CD4-positive, alpha-beta T cell treated with Interleukin-17A for 1 hour (primary cell): ENCODE data around the gene FNDC3B.

Experiments used
- DNase-seq: peaks from one replicate; pipeline ENCODE4 v3.0.0-alpha.2; 2020

Gene FNDC3B

GRCh38 chr3:172155897-172156585, 116.7 kb downstream of the FNDC3B start:
- no peak for DNase-seq

DNA sequence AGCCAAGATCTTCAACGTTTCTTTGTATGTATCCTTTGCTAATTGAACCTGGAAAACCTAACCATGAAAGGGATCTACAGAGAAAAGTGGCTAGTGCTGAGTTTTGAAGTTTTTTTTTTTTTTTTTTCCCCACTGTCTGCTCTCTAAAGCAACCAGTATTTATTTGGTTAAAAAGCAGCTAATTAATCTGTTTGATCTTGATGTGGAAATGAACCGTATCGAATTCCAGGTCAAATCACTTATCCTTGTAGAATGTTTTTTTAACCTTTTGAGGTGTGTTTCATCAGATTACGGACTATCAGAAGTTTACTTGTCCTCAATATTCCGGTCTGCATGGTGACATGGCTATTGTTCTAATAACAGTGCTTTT, 117.2 kb downstream of the FNDC3B start:
- no peak for DNase-seq

DNA sequence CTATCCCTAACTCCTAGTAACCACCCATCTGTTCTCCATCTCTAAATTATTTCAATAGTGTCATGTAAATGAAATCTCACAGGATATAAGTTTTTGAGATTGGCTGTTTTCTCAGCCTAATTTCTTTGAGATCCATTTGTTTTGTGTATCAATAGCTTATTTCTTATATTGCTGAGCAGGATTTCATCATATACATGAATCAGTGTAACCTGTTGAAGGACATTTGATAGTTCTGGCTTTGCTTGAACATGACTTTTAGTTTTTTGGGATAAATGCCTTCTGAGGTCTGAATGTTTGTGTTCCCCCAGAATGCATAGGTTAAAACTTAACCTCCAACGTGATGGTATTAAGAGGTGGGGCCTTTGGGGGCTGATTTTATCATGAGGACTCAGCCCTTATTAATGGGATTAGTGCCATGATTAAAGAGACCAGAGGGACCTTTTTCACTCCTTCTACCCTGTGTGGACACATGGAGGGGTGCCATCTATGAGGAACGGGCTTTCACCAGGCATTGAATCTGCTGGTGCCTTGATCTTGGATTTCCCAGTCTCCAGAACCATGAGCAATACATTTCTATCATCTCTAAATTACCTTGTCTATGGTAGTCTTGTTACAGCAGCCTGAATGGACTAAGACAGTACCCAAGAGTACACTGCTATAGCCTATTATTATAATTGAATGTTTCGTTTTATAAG, 118.3 kb downstream of the FNDC3B start:
- DNase-seq: no peak

GRCh38 chr3:172158741-172159140, 119.4 kb downstream of the FNDC3B start:
- no peak for DNase-seq

DNA sequence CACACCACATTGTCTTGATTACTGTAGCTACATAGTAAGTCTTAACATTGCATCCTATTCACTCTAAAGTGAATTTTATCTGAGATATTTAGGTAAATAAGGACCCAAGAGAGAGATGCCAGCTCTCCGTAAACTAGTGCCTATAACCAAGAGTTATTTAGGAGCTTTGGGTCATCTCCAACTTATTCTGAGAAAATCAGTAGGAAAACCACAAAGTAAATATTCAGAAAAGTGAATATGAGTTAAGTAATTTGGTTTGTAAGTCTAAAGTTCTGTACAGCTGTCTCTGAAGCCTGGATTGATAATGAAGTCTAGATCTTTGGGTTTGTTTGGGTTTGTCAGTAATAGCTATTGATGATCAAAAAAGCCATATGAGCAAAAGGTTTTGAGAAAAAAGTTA, 120.0 kb downstream of the FNDC3B start:
- no peak for DNase-seq

- DNase-seq: no peak
These were observed 120.7 kb downstream of the FNDC3B start for GRCh38 chr3:172159962-172160538.

GRCh38 chr3:172161133-172161789, 121.9 kb downstream of the FNDC3B start:
- no peak for DNase-seq

DNA sequence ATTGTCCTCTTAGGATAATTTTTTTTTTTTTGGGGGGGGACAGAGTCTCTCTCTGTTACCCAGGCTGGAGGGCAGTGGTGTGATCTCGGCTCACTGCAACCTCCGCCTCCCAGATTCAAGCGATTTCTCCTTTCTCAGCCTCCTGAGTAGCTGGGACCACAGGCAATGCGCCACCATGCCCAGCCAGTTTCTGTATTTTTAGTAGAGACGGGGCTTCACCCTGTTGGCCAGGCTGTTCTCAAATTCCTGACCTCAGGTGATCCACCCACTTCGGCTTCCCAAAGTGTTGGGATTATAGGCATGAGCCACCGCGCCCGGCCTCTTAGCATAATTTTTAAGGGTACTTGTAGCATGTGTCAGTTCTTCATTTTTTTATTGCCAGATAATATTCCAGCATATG, 122.6 kb downstream of the FNDC3B start:
- no peak for DNase-seq

DNA sequence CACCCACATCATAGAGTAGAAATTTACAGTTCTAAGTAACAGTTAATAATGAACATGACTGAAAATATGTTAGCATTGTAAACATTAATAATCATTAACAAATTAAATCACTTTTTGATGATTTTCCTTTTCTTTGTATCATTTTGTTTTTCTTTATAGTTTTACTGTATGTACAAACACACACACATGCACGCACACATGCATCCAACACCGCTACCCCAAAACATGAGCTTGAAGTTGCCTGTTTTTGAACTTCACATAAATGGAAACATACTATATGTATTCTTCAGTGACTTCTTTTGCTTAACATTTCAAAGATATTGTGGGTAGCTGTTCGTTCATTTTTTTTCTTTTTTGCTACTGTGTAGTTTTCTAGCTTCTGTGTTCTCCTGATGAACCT, 123.9 kb downstream of the FNDC3B start:
- no peak for DNase-seq

- no peak for DNase-seq
These were observed 125.4 kb downstream of the FNDC3B start for GRCh38 chr3:172164620-172165362.

DNA sequence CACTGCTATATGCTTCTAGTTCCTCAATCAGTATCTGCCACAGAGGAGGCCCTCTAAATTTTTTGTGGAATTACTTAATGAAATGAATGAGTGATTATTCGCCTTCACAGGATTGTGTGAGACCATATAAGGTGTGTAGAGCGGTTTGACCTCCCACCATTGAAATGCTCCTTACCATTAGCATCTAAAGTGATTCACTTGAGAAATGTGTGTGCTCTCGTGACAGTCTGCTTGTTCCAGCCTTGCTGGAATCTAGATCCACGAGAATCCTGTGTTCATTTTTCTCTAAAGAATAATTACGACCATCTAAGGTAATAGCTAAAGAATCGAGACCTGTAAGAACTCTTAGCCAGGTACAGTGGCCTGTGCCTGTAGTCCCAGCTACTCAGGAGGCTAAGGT, 126.9 kb downstream of the FNDC3B start:
- no peak for DNase-seq

DNA sequence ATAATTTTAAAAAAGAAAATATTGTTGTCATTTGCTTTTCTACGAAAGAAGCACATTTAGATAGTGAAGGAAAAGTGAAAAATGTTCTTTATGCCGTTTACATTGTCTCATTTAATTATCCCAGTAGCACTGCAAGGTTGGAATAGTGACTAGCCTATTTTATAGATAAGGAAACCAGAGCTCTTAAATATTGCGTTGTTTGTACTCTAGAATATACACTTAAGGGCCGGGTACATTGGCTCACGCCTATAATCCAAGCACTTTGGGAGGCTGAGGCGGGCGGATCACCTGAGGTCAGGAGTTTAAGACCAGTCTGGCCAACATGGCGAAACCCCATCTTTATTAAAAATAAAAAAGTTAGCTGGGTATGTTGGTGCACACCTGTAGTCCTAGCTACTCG, 127.5 kb downstream of the FNDC3B start:
- no peak for DNase-seq

DNA sequence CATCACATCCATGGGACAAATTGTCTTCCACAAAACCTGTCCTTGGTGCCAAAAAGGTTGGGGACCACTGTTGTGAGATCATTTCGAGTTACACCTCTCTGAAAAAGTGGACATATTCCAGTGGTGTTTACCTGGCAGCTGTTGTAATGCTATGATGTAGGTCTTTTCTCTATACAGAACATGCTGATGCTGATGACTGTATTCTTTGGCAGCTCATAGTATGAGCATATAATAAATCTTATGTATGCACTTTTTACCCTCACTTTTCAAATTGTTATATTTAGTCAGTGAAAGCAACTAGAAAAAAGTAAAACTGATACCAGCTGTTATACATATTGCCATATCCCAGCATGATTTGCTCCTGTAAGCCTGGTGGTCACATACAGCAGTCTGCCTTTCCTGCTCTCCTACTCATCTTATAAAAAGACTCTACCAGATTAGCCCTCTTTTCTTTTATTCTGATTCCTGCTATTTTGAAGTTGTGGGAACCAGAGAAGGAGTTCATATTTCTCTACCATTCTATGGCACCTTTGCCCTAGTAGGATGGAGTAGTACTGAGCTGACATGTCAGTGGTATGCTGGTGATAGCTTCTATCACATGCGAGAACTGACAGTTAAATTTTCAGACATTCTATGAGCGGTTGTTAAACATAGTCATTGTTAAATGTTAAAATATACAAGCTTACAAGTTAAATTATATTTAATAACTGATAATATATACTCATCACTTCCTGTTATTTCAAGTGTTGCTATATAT, 128.7 kb downstream of the FNDC3B start:
- DNase-seq: no peak

DNA sequence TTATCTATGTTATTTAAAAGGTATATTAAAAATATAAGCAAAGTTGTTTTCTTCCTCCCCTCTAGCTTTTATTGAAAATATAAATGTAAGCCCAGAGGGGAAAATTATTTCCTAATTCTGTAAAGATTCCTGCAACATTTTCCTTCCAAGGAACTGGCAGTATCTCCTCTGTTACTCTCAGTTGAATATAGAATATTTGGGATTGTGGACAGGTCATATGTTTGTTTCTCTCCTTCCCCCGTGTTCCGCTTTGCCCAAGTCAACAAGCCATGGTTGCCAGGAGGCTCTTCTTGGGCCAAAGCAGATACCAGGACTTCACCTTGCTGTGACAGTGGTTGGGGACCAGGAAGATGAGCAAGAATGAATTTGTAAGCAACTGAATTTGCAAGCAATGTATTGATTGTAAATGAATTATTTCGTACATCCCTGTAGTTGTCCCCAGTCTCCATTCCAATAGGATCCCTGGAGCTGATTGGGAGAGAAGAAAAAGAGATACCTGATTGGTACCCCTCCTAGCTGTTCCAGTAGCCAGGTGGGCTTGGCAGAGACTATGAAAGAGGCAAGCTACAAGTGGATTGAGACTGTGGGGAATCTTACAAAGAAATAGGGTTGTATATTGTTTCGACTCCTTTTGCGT, 130.8 kb downstream of the FNDC3B start:
- no peak for DNase-seq

DNA sequence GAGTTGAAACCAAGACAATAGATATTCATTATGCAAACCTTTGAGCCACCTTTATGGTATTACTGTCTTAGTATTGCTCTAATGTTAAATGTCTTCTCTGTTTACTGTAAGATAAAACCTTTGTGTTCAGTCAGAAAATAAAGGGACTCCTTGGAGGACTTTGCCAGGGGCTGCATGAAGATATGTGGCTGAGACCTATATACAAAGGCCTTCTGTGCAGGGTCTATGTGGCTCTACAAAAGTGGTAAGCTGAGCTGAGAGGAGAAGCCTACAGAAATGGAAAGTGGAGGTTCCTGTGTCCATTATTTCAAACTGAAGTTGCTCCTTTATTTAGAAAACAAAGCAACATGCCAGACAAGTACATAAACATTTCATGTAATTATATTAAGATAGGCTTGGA, 131.5 kb downstream of the FNDC3B start:
- DNase-seq: no peak

DNA sequence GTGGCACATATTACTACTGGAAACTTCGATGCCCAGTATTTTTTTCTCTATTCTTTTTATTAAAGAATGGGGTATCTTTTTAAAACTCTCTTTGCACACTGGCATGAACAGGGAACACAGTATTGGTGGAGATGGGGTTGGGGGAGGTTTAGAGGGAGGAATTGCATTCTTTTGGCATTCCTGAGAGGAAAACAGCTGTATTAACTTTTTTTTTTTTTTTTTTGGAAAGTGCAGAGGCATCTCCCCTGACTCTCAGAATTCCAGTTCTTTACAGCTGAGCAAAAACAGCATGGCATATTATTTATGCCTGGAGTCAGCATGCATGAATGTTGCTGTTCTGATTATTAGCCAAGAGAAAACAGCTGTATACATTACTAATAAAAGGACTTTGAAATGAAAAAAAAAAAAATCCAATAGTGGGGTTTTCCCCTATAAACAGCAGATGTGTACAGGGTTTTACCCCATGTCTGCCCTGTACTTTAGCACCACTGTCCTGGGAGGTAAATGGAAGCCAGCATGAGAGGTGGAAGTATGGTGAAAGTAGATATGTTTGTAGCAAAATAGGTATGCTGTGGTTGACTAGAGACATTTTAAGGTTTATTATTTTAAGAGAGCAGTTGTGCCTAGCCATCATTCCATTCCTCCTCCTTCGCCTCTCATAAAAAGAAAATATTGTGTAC, 132.2 kb downstream of the FNDC3B start:
- DNase-seq: no peak

- no peak for DNase-seq
These were observed 134.2 kb downstream of the FNDC3B start for GRCh38 chr3:172173316-172174254.

DNA sequence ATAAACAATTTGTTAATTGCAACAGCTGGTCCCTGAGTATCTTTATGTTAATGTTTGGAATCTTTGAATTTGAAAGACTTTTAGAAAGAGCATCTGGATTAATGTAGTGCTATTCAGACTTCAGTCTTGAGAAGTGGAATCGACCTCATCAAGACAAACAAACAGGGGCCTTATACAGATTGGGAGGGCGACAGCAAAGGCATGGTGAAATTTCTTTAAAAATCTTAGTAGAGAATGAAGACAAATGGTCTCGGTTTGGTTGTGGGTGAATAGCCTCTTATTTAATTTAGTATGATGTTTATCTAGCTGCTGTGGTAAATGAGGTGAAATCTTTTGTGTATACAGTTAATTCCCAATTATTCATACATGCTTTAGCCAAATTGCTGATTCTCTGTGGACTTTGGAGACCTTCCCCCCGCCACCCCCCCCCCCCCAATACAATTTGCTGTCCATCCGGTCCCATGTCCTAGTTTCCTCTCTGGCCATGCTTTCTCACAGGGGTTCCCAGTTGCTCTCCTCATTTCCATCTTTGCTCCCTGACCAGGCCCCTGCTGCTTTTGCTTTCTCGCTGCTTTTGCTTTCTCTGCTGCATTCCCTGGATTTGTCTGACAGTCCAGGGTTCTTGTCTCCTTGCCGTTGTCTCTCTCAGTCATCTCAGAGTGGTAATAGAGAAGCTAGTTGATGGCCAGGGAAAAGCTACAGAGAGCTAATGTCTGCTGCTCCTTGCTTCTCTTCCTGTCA, 135.3 kb downstream of the FNDC3B start:
- DNase-seq: no peak

- no peak for DNase-seq
These were observed 135.8 kb downstream of the FNDC3B start for GRCh38 chr3:172175254-172175599.
